SK-N-SH treated with all-trans-retinoic acid at 6 μM for 48 hours (cell line): ENCODE results near the gene RPA1.

ENCODE experiments used
- ATAC-seq: fragments of 200-7000 bp; cut with Tn5 transposase; 3 replicates; pipeline ENCODE4 v1.9.1; 2020; ENCODE audit warnings: mild to moderate bottlenecking, moderate library complexity
- ARNTL ChIP-seq: fragments of 450-650 bp; formaldehyde crosslinking; IDR thresholded peaks from 2 replicates; pipeline ENCODE4 v1.5.0; 2020; ENCODE audit warnings: low read depth, mild to moderate bottlenecking, moderate library complexity, borderline replicate concordance
- BACH2 ChIP-seq: fragments of 250-450 bp; sonication (Bioruptor Pico); IDR thresholded peaks from 2 replicates; pipeline ENCODE4 v1.9.0; 2021; ENCODE audit warnings: mild to moderate bottlenecking, borderline replicate concordance
- CREB5 ChIP-seq: fragments of 250-450 bp; sonication (Bioruptor Pico); IDR thresholded peaks from 2 replicates; pipeline ENCODE4 v1.5.1; 2020; ENCODE audit warnings: low read depth, mild to moderate bottlenecking, moderate library complexity
- CSDC2 ChIP-seq: fragments of 250-450 bp; sonication (Bioruptor Pico); IDR thresholded peaks from 2 replicates; pipeline ENCODE4 v1.5.0; 2020; ENCODE audit warnings: mild to moderate bottlenecking, moderate library complexity
- CSRNP3 ChIP-seq: fragments of 250-450 bp; sonication (Bioruptor Pico); IDR thresholded peaks from 2 replicates; pipeline ENCODE4 v1.5.1; 2021; ENCODE audit warnings: mild to moderate bottlenecking, moderate library complexity
- ESRRG ChIP-seq: fragments of 250-450 bp; sonication (Bioruptor Pico); IDR thresholded peaks from 2 replicates; pipeline ENCODE4 v1.6.1; 2021; ENCODE audit warnings: mild to moderate bottlenecking
- GLIS3 ChIP-seq: fragments of 250-450 bp; sonication (Bioruptor Pico); IDR thresholded peaks from 2 replicates; pipeline ENCODE4 v1.5.0; 2020; ENCODE audit warnings: mild to moderate bottlenecking, moderate library complexity
- ISL1 ChIP-seq: fragments of 250-450 bp; sonication (Bioruptor Pico); IDR thresholded peaks from 2 replicates; pipeline ENCODE4 v2.1.2; 2022; ENCODE audit warnings: mild to moderate bottlenecking, moderate library complexity
- OSR1 ChIP-seq: fragments of 250-450 bp; sonication (Bioruptor Pico); IDR thresholded peaks from 2 replicates; pipeline ENCODE4 v1.8.0; 2022; ENCODE audit warnings: moderate library complexity, mild to moderate bottlenecking, inconsistent platforms
- PATZ1 ChIP-seq: fragments of 250-450 bp; sonication (Bioruptor Pico); IDR thresholded peaks from 2 replicates; pipeline ENCODE4 v1.8.0; 2020; ENCODE audit warnings: mild to moderate bottlenecking, moderate library complexity, borderline replicate concordance
- POU6F1 ChIP-seq: fragments of 250-450 bp; sonication (Bioruptor Pico); IDR thresholded peaks from 2 replicates; pipeline ENCODE4 v1.8.0; 2021; ENCODE audit warnings: low read depth, mild to moderate bottlenecking, moderate library complexity, borderline replicate concordance
- RARB ChIP-seq: fragments of 250-450 bp; sonication (Bioruptor Pico); IDR thresholded peaks from 2 replicates; pipeline ENCODE4 v1.8.0; 2021; ENCODE audit warnings: mild to moderate bottlenecking, moderate library complexity
- SNAI2 ChIP-seq: fragments of 250-450 bp; sonication (Bioruptor Pico); IDR thresholded peaks from 2 replicates; pipeline ENCODE4 v1.5.0; 2020; ENCODE audit warnings: mild to moderate bottlenecking, moderate library complexity
- TCF4 ChIP-seq: fragments of 250-450 bp; sonication (Bioruptor Pico); IDR thresholded peaks from 2 replicates; pipeline ENCODE4 v1.8.0; 2021; ENCODE audit warnings: mild to moderate bottlenecking, moderate library complexity, borderline replicate concordance
- TOX ChIP-seq: fragments of 250-450 bp; sonication (Bioruptor Pico); IDR thresholded peaks from 2 replicates; pipeline ENCODE4 v1.8.0; 2021; ENCODE audit warnings: mild to moderate bottlenecking, moderate library complexity, borderline replicate concordance
- TSHZ2 ChIP-seq: fragments of 250-450 bp; sonication (Bioruptor Pico); IDR thresholded peaks from 2 replicates; pipeline ENCODE4 v1.5.0; 2020; ENCODE audit warnings: mild to moderate bottlenecking, moderate library complexity
- ZFP3 ChIP-seq: fragments of 250-450 bp; sonication (Bioruptor Pico); IDR thresholded peaks from 2 replicates; pipeline ENCODE4 v1.5.0; 2020; ENCODE audit warnings: mild to moderate bottlenecking, moderate library complexity
- ZNF565 ChIP-seq: fragments of 450-650 bp; formaldehyde crosslinking; conservative IDR thresholded peaks from 2 replicates; pipeline ENCODE4 v1.5.0; 2020; ENCODE audit warnings: low read depth, mild to moderate bottlenecking, moderate library complexity
- ZNF8 ChIP-seq: fragments of 450-650 bp; formaldehyde crosslinking; IDR thresholded peaks from 2 replicates; pipeline ENCODE4 v1.5.0; 2020; ENCODE audit warnings: mild to moderate bottlenecking, moderate library complexity

Gene RPA1

GRCh38 chr17:1913702-1914101, 83.9 kb downstream of the RPA1 start:
- no peak for ATAC-seq
- TF ChIP-seq PATZ1 (CRISPR knock-in tag) (no peak), CSRNP3 (CRISPR knock-in tag) (no peak), ZNF8 (no peak), TOX (CRISPR knock-in tag) (no peak), POU6F1 (CRISPR knock-in tag) (no peak), GLIS3 (no peak), CSDC2 (no peak), TSHZ2 (CRISPR knock-in tag) (no peak), SNAI2 (CRISPR knock-in tag) (no peak), ZFP3 (no peak), ISL1 (CRISPR knock-in tag) (no peak), OSR1 (CRISPR knock-in tag) (no peak)

GRCh38 chr17:1914661-1915083, 84.9 kb downstream of the RPA1 start:
- ATAC-seq: no peak
- TF ChIP-seq ZNF565 (CRISPR knock-in tag) (no peak), GLIS3 (no peak), TOX (CRISPR knock-in tag) (no peak), POU6F1 (CRISPR knock-in tag) (no peak), ESRRG (no peak), ZNF8 (no peak), TCF4 (CRISPR knock-in tag) (no peak), PATZ1 (CRISPR knock-in tag) (no peak), OSR1 (CRISPR knock-in tag) (no peak), CREB5 (CRISPR knock-in tag) (no peak), CSRNP3 (CRISPR knock-in tag) (no peak), RARB (no peak), BACH2 (CRISPR knock-in tag) (no peak), ISL1 (CRISPR knock-in tag) (no peak), SNAI2 (CRISPR knock-in tag) (no peak), ARNTL (CRISPR knock-in tag) (no peak), CSDC2 (no peak), TSHZ2 (CRISPR knock-in tag) (no peak), ZFP3 (no peak)
